Measurements from ENCODE around the gene SLC19A3.
"Not testable (repeated sequence)": the region's sequence is repeated elsewhere in the genome, so short reads cannot be mapped to it uniquely, and the experiment has no call there.

The SLC19A3 gene

GRCh38 chr2:227739351-227739750, 21.5 kb upstream of the SLC19A3 start:
- H3K9ac ChIP-seq (ENCODE audit: low read depth in 1 of 2, low read length in 2 of 2) = no peak overlapping the region
- H3K27ac ChIP-seq (ENCODE audit: low read depth in 2 of 2, low read length in 2 of 2) = no peak overlapping the region
- H3K36me3 ChIP-seq (ENCODE audit: control insufficient read depth in 2 of 2, insufficient read depth in 2 of 2, low read length in 2 of 2) = no peaks in the 10 kb centered on the region

GRCh38 chr2:227728035-227728434, 10.2 kb upstream of the SLC19A3 start, which contains the start of gene SCYGR7:
TSS of gene SCYGR7 (plus strand) at chr2:227728335. CDS start at chr2:227728335, 0 bp downstream.
- H3K27me3 ChIP-seq (ENCODE audit: control insufficient read depth in 2 of 2, insufficient read depth in 2 of 2, low read length in 2 of 2) = no peaks in the 10 kb centered on the region
- H3K27ac ChIP-seq (ENCODE audit: low read depth in 2 of 2, low read length in 2 of 2) = no peak within 1 kb of the TSS
- peaks cover 0 to 3% of the 10 kb centered on the region in 2 donors for H3K4me1 ChIP-seq (ENCODE audit: control insufficient read depth in 2 of 2, insufficient read depth in 2 of 2, low read length in 2 of 2)
- H3K9ac ChIP-seq (ENCODE audit: low read depth in 1 of 2, low read length in 2 of 2) = no peak within 1 kb of the TSS
- H3K9me3 ChIP-seq (ENCODE audit: control insufficient read depth in 2 of 2, low read length in 2 of 2) = no peaks in the 10 kb centered on the region
- H3K36me3 ChIP-seq (ENCODE audit: control insufficient read depth in 2 of 2, insufficient read depth in 2 of 2, low read length in 2 of 2) = no peaks in the 10 kb centered on the region
- H3K4me3 ChIP-seq (ENCODE audit: low read length in 2 of 2) = no peak within 1 kb of the TSS

More at GRCh38 chr2:227739351-227739750, 21.5 kb upstream of the SLC19A3 start:
- no peaks in the 10 kb centered on the region for H3K27me3 ChIP-seq (ENCODE audit: control insufficient read depth in 2 of 2, insufficient read depth in 2 of 2, low read length in 2 of 2)
- H3K9me3 ChIP-seq (ENCODE audit: control insufficient read depth in 2 of 2, low read length in 2 of 2) = no peaks in the 10 kb centered on the region
- no peaks in the 10 kb centered on the region for H3K4me1 ChIP-seq (ENCODE audit: control insufficient read depth in 2 of 2, insufficient read depth in 2 of 2, low read length in 2 of 2)
- no peak overlapping the region for H3K4me3 ChIP-seq (ENCODE audit: low read length in 2 of 2)

GRCh38 chr2:227724394-227725039, 6.7 kb upstream of the SLC19A3 start, which contains the start of gene SCYGR6:
TSS of gene SCYGR6 (minus strand) at chr2:227724757. CDS start at chr2:227724757, 0 bp downstream.
- no peak within 1 kb of the TSS for H3K4me3 ChIP-seq (ENCODE audit: low read length in 2 of 2)
- H3K9ac ChIP-seq (ENCODE audit: low read depth in 1 of 2, low read length in 2 of 2) = no peak within 1 kb of the TSS
- H3K4me1 ChIP-seq (ENCODE audit: control insufficient read depth in 2 of 2, insufficient read depth in 2 of 2, low read length in 2 of 2) = peaks cover 0 to 3% of the 10 kb centered on the region in 2 donors
- H3K9me3 ChIP-seq (ENCODE audit: control insufficient read depth in 2 of 2, low read length in 2 of 2) = no peaks in the 10 kb centered on the region
- H3K27ac ChIP-seq (ENCODE audit: low read depth in 2 of 2, low read length in 2 of 2) = no peak within 1 kb of the TSS
- no peaks in the 10 kb centered on the region for H3K27me3 ChIP-seq (ENCODE audit: control insufficient read depth in 2 of 2, insufficient read depth in 2 of 2, low read length in 2 of 2)
- no peaks in the 10 kb centered on the region for H3K36me3 ChIP-seq (ENCODE audit: control insufficient read depth in 2 of 2, insufficient read depth in 2 of 2, low read length in 2 of 2)

GRCh38 chr2:227722821-227723220, 5.0 kb upstream of the SLC19A3 start:
- not testable (repeated sequence) for H3K4me1 ChIP-seq (ENCODE audit: control insufficient read depth in 2 of 2, insufficient read depth in 2 of 2, low read length in 2 of 2); H3K27me3 ChIP-seq (ENCODE audit: control insufficient read depth in 2 of 2, insufficient read depth in 2 of 2, low read length in 2 of 2); H3K4me3 ChIP-seq (ENCODE audit: low read length in 2 of 2); H3K9ac ChIP-seq (ENCODE audit: low read depth in 1 of 2, low read length in 2 of 2); H3K27ac ChIP-seq (ENCODE audit: low read depth in 2 of 2, low read length in 2 of 2); H3K36me3 ChIP-seq (ENCODE audit: control insufficient read depth in 2 of 2, insufficient read depth in 2 of 2, low read length in 2 of 2); H3K9me3 ChIP-seq (ENCODE audit: control insufficient read depth in 2 of 2, low read length in 2 of 2)

- H3K27me3 ChIP-seq (ENCODE audit: control insufficient read depth in 2 of 2, insufficient read depth in 2 of 2, low read length in 2 of 2) = no peaks in the 10 kb centered on the region
Measured at GRCh38 chr2:227720680-227721079, 2.9 kb upstream of the SLC19A3 start.

GRCh38 chr2:227719641-227720040, 1.8 kb upstream of the SLC19A3 start:
- Histone ChIP-seq H3K9me3 (ENCODE audit: control insufficient read depth in 2 of 2, low read length in 2 of 2) (no peaks in the 10 kb centered on the region), H3K4me1 (ENCODE audit: control insufficient read depth in 2 of 2, insufficient read depth in 2 of 2, low read length in 2 of 2) (peaks cover 0 to 8% of the 10 kb centered on the region in 2 donors), H3K27me3 (ENCODE audit: control insufficient read depth in 2 of 2, insufficient read depth in 2 of 2, low read length in 2 of 2) (no peaks in the 10 kb centered on the region), H3K36me3 (ENCODE audit: control insufficient read depth in 2 of 2, insufficient read depth in 2 of 2, low read length in 2 of 2) (no peaks in the 10 kb centered on the region), H3K27ac (ENCODE audit: low read depth in 2 of 2, low read length in 2 of 2) (no peak overlapping the region), H3K9ac (ENCODE audit: low read depth in 1 of 2, low read length in 2 of 2) (no peak overlapping the region), H3K4me3 (ENCODE audit: low read length in 2 of 2) (no peak overlapping the region)

More at GRCh38 chr2:227720680-227721079, 2.9 kb upstream of the SLC19A3 start:
- H3K4me3 ChIP-seq (ENCODE audit: low read length in 2 of 2) = no peak overlapping the region
- no peak overlapping the region for H3K9ac ChIP-seq (ENCODE audit: low read depth in 1 of 2, low read length in 2 of 2)
- H3K36me3 ChIP-seq (ENCODE audit: control insufficient read depth in 2 of 2, insufficient read depth in 2 of 2, low read length in 2 of 2) = no peaks in the 10 kb centered on the region
- peaks cover 0 to 8% of the 10 kb centered on the region in 2 donors for H3K4me1 ChIP-seq (ENCODE audit: control insufficient read depth in 2 of 2, insufficient read depth in 2 of 2, low read length in 2 of 2)
- H3K27ac ChIP-seq (ENCODE audit: low read depth in 2 of 2, low read length in 2 of 2) = no peak overlapping the region
- no peaks in the 10 kb centered on the region for H3K9me3 ChIP-seq (ENCODE audit: control insufficient read depth in 2 of 2, low read length in 2 of 2)

GRCh38 chr2:227716501-227716900, 1.3 kb downstream of the SLC19A3 start:
- H3K4me3 ChIP-seq (ENCODE audit: low read length in 2 of 2) = peak overlapping the region; percentile 48 to 69
- H3K9ac ChIP-seq (ENCODE audit: low read depth in 1 of 2, low read length in 2 of 2) = no peak overlapping the region
- no peaks in the 10 kb centered on the region for H3K9me3 ChIP-seq (ENCODE audit: control insufficient read depth in 2 of 2, low read length in 2 of 2)
- no peaks in the 10 kb centered on the region for H3K27me3 ChIP-seq (ENCODE audit: control insufficient read depth in 2 of 2, insufficient read depth in 2 of 2, low read length in 2 of 2)
- no peaks in the 10 kb centered on the region for H3K36me3 ChIP-seq (ENCODE audit: control insufficient read depth in 2 of 2, insufficient read depth in 2 of 2, low read length in 2 of 2)
- H3K27ac ChIP-seq (ENCODE audit: low read depth in 2 of 2, low read length in 2 of 2) = no peak overlapping the region
- peaks cover 0 to 5% of the 10 kb centered on the region in 2 donors for H3K4me1 ChIP-seq (ENCODE audit: control insufficient read depth in 2 of 2, insufficient read depth in 2 of 2, low read length in 2 of 2)

- no peak overlapping the region for H3K27ac ChIP-seq (ENCODE audit: low read depth in 2 of 2, low read length in 2 of 2)
- H3K9me3 ChIP-seq (ENCODE audit: control insufficient read depth in 2 of 2, low read length in 2 of 2) = no peaks in the 10 kb centered on the region
- H3K27me3 ChIP-seq (ENCODE audit: control insufficient read depth in 2 of 2, insufficient read depth in 2 of 2, low read length in 2 of 2) = no peaks in the 10 kb centered on the region
- H3K4me1 ChIP-seq (ENCODE audit: control insufficient read depth in 2 of 2, insufficient read depth in 2 of 2, low read length in 2 of 2) = peaks cover 0 to 5% of the 10 kb centered on the region in 2 donors
- H3K36me3 ChIP-seq (ENCODE audit: control insufficient read depth in 2 of 2, insufficient read depth in 2 of 2, low read length in 2 of 2) = no peaks in the 10 kb centered on the region
- H3K9ac ChIP-seq (ENCODE audit: low read depth in 1 of 2, low read length in 2 of 2) = no peak overlapping the region
- no peak overlapping the region for H3K4me3 ChIP-seq (ENCODE audit: low read length in 2 of 2)
Measured at GRCh38 chr2:227713291-227713690, 4.5 kb downstream of the SLC19A3 start.

- Histone ChIP-seq H3K36me3 (ENCODE audit: control insufficient read depth in 2 of 2, insufficient read depth in 2 of 2, low read length in 2 of 2) (no peaks in the 10 kb centered on the region), H3K9me3 (ENCODE audit: control insufficient read depth in 2 of 2, low read length in 2 of 2) (no peaks in the 10 kb centered on the region), H3K9ac (ENCODE audit: low read depth in 1 of 2, low read length in 2 of 2) (no peak overlapping the region), H3K27ac (ENCODE audit: low read depth in 2 of 2, low read length in 2 of 2) (no peak overlapping the region), H3K4me1 (ENCODE audit: control insufficient read depth in 2 of 2, insufficient read depth in 2 of 2, low read length in 2 of 2) (peaks cover 0 to 7% of the 10 kb centered on the region in 2 donors), H3K4me3 (ENCODE audit: low read length in 2 of 2) (no peak overlapping the region), H3K27me3 (ENCODE audit: control insufficient read depth in 2 of 2, insufficient read depth in 2 of 2, low read length in 2 of 2) (no peaks in the 10 kb centered on the region)
Measured at GRCh38 chr2:227710986-227711385, 6.8 kb downstream of the SLC19A3 start.

GRCh38 chr2:227707390-227707789, 10.4 kb downstream of the SLC19A3 start:
- Histone ChIP-seq H3K9me3 (ENCODE audit: control insufficient read depth in 2 of 2, low read length in 2 of 2) (no peaks in the 10 kb centered on the region), H3K9ac (ENCODE audit: low read depth in 1 of 2, low read length in 2 of 2) (no peak overlapping the region), H3K27me3 (ENCODE audit: control insufficient read depth in 2 of 2, insufficient read depth in 2 of 2, low read length in 2 of 2) (no peaks in the 10 kb centered on the region), H3K4me3 (ENCODE audit: low read length in 2 of 2) (no peak overlapping the region), H3K36me3 (ENCODE audit: control insufficient read depth in 2 of 2, insufficient read depth in 2 of 2, low read length in 2 of 2) (no peaks in the 10 kb centered on the region), H3K4me1 (ENCODE audit: control insufficient read depth in 2 of 2, insufficient read depth in 2 of 2, low read length in 2 of 2) (peaks cover 0 to 15% of the 10 kb centered on the region in 2 donors), H3K27ac (ENCODE audit: low read depth in 2 of 2, low read length in 2 of 2) (no peak overlapping the region)

Data from mucosa of rectum (tissue), 2 donors.